Type B pancreatic cell (in vitro differentiated cells): Measurements from ENCODE around the gene GMNC. TPM values are rescaled to one million over a fixed set of nuclear protein-coding genes. Genes with fewer than 3 reads are reported as not detected.

Experiments
- DNase-seq: peaks from one replicate; pipeline ENCODE4 v3.0.0; 2021; ENCODE audit warnings: mixed read lengths; ENCODE audit not compliant: unreplicated experiment; ENCODE audit errors: extremely low spot score
- H3K27ac Mint-ChIP-seq: 2 replicates; pipeline ENCODE4 v1.8.0; 2021; ENCODE audit warnings: mild to moderate bottlenecking, mixed read lengths
- H3K27me3 Mint-ChIP-seq: 2 replicates; pipeline ENCODE4 v1.8.0; 2021; ENCODE audit warnings: mixed read lengths
- H3K36me3 Mint-ChIP-seq: 2 replicates; pipeline ENCODE4 v1.8.0; 2021; ENCODE audit warnings: mixed read lengths
- H3K4me1 Mint-ChIP-seq: one replicate; pipeline ENCODE4 v1.8.0; 2021; ENCODE audit warnings: mixed read lengths; ENCODE audit not compliant: unreplicated experiment
- H3K4me3 Mint-ChIP-seq: 2 replicates; pipeline ENCODE4 v1.8.0; 2021; ENCODE audit warnings: mild to moderate bottlenecking, mixed read lengths
- H3K9me3 Mint-ChIP-seq: 2 replicates; pipeline ENCODE4 v1.8.0; 2021; ENCODE audit warnings: mixed read lengths
- CTCF ChIP-seq: fragments of 200-600 bp; sonication (generic); conservative IDR thresholded peaks from 2 replicates; pipeline ENCODE4 v1.5.0; 2021; ENCODE audit warnings: antibody characterized with exemption, mild to moderate bottlenecking
- total RNA-seq: library from RNA; stranded (reverse); gene quantifications from 2 replicates; pipeline ENCODE4 v1.2.1, GENCODE V29; 2021; ENCODE audit warnings: low replicate concordance

GMNC gene
- total RNA-seq, 1 donor from 2014 or later, result 2.8 TPM

- Mint-ChIP-seq H3K4me1 (no peaks in the 10 kb centered on the region), H3K9me3 (no peaks in the 10 kb centered on the region), H3K36me3 (no peaks in the 10 kb centered on the region), H3K4me3 (no peak overlapping the region), H3K27ac (no peak overlapping the region), H3K27me3 (peaks cover 5% of the 10 kb centered on the region)
- no peak for TF ChIP-seq CTCF
- DNase-seq, result no peak
Observed at GRCh38 chr3:190825386-190826016, 37.0 kb downstream of the GMNC start.

GRCh38 chr3:190811775-190812480 lies 50.6 kb downstream of the GMNC start:
- no peak for DNase-seq
- TF ChIP-seq CTCF, result peak; percentile 87
- Mint-ChIP-seq H3K4me3 (no peak overlapping the region), H3K27ac (no peak overlapping the region), H3K36me3 (no peaks in the 10 kb centered on the region), H3K9me3 (no peaks in the 10 kb centered on the region), H3K4me1 (no peaks in the 10 kb centered on the region), H3K27me3 (no peaks in the 10 kb centered on the region)

GRCh38 chr3:190810957-190811356 lies 51.5 kb downstream of the GMNC start:
- Mint-ChIP-seq H3K4me1 (no peaks in the 10 kb centered on the region), H3K4me3 (no peak overlapping the region), H3K27ac (no peak overlapping the region), H3K36me3 (no peaks in the 10 kb centered on the region), H3K9me3 (no peaks in the 10 kb centered on the region), H3K27me3 (no peaks in the 10 kb centered on the region)
- DNase-seq, result no peak
- no peak for TF ChIP-seq CTCF

- Mint-ChIP-seq H3K36me3 (no peaks in the 10 kb centered on the region), H3K27me3 (no peaks in the 10 kb centered on the region), H3K4me3 (no peak overlapping the region), H3K4me1 (no peaks in the 10 kb centered on the region), H3K9me3 (no peaks in the 10 kb centered on the region), H3K27ac (no peak overlapping the region)
- DNase-seq, result no peak
- no peak for TF ChIP-seq CTCF
Observed at GRCh38 chr3:190809351-190809750, 53.1 kb downstream of the GMNC start.

GRCh38 chr3:190807719-190808375 lies 54.6 kb downstream of the GMNC start:
- Mint-ChIP-seq H3K4me1 (no peaks in the 10 kb centered on the region), H3K36me3 (no peaks in the 10 kb centered on the region), H3K9me3 (no peaks in the 10 kb centered on the region), H3K27ac (no peak overlapping the region), H3K27me3 (no peaks in the 10 kb centered on the region), H3K4me3 (no peak overlapping the region)
- DNase-seq, result no peak
- no peak for TF ChIP-seq CTCF
